Subcutaneous abdominal adipose tissue (tissue), 5 donors: Measurements from ENCODE around the gene NRP2.

Experiments
- H3K27ac ChIP-seq: one replicate; pipeline ENCODE4 v1.7.0; 2013; ENCODE audit warnings: low read depth, mild to moderate bottlenecking, inconsistent platforms, low read length, moderate library complexity
- H3K27me3 ChIP-seq, 5 donors: one replicate each; pipeline ENCODE4 v1.7.0; 2013; ENCODE audit warnings: low read length in 5 of 5, inconsistent platforms in 1 of 5; ENCODE audit not compliant: control insufficient read depth in 5 of 5, insufficient read depth in 4 of 5
- H3K36me3 ChIP-seq, 5 donors: one replicate each; pipeline ENCODE4 v1.7.0; 2013; ENCODE audit warnings: low read length in 5 of 5; ENCODE audit not compliant: control insufficient read depth in 5 of 5, insufficient read depth in 5 of 5
- H3K4me1 ChIP-seq, 5 donors: one replicate each; pipeline ENCODE4 v1.7.0; 2013; ENCODE audit warnings: low read length in 5 of 5, mild to moderate bottlenecking in 3 of 5, moderate library complexity in 1 of 5; ENCODE audit not compliant: control insufficient read depth in 5 of 5, insufficient read depth in 5 of 5
- H3K4me3 ChIP-seq, 5 donors: one replicate each; pipeline ENCODE4 v1.7.0; 2013; ENCODE audit warnings: low read length in 5 of 5, low read depth in 1 of 5
- H3K9ac ChIP-seq, 5 donors: one replicate each; pipeline ENCODE4 v1.7.0; 2013; ENCODE audit warnings: low read length in 5 of 5, mild to moderate bottlenecking in 4 of 5, moderate library complexity in 3 of 5
- H3K9me3 ChIP-seq, 5 donors: one replicate each; pipeline ENCODE4 v1.7.0; 2013; ENCODE audit warnings: low read length in 5 of 5; ENCODE audit not compliant: control insufficient read depth in 5 of 5
- donor health status: healthy.
- donor health status: healthy.
- donor health status: healthy.
- donor health status: healthy.
- donor health status: healthy.

Gene NRP2

GRCh38 chr2:205773989-205774388 is 91.7 kb downstream of the NRP2 start:
- no peak overlapping the region for H3K4me3 ChIP-seq
- H3K4me1 ChIP-seq, result no peaks in the 10 kb centered on the region
- H3K27ac ChIP-seq, result no peak overlapping the region

DNA sequence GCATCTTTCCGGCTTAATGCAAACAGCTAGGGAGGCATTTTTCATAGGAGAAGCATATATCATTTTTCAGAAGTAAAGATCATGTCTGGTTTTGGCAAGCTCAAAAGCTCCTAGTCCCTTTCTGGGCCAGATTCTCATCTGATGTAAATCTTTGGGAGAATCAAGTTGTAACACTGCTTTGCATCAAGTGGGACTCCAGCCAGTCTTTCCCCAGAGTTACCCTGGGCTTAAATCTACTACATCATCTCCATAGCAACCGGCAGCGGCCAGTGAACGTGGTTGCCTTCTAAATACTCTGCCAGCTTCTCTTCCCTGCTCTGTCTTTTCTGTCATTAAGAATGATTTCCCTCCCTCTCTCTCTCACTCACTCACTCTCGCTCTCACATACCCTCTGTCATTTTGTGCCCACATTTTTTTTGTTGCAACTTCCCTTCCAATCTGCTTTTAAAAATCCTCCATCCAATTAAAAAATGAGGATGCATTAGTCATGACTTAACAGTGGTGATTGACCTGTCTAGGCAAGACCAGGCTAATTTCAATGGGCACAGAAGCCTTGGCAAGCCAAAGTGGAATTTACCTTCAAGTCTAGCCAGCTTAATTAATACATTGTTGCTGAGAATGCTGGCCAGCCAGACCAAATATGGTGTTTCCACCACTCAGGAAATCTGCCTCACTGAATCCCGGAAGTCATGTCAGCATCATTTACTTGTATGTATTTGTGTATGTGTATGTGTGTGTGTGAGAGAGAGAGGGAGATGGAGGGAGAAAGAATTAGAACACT is 93.0 kb downstream of the NRP2 start:
- Histone ChIP-seq H3K27me3 (no peaks in the 10 kb centered on the region), H3K4me1 (no peaks in the 10 kb centered on the region), H3K9me3 (no peaks in the 10 kb centered on the region), H3K36me3 (peaks cover 5 to 42% (median 18%) of the 10 kb centered on the region in 5 donors), H3K4me3 (no peak overlapping the region), H3K27ac (no peak overlapping the region), H3K9ac (no peak overlapping the region)

More at GRCh38 chr2:205773989-205774388, 91.7 kb downstream of the NRP2 start:
- no peaks in the 10 kb centered on the region for H3K27me3 ChIP-seq
- H3K9me3 ChIP-seq, result no peaks in the 10 kb centered on the region
- peaks cover 5 to 53% (median 25%) of the 10 kb centered on the region in 5 donors for H3K36me3 ChIP-seq
- H3K9ac ChIP-seq, result no peak overlapping the region

DNA sequence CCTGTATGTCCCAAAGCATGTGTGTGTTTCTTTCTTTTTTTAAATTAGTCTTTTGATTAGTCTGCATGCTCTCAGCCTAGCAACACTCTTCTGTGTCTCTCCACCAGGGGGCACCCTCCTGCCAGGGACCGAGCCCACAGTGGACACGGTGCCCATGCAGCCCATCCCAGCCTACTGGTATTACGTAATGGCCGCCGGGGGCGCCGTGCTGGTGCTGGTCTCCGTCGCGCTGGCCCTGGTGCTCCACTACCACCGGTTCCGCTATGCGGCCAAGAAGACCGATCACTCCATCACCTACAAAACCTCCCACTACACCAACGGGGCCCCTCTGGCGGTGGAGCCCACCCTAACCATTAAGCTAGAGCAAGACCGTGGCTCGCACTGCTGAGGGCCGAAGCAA is 93.8 kb downstream of the NRP2 start:
- Histone ChIP-seq H3K4me1 (no peaks in the 10 kb centered on the region), H3K9ac (no peak overlapping the region), H3K27ac (no peak overlapping the region), H3K4me3 (no peak overlapping the region), H3K36me3 (peaks cover 5 to 33% (median 10%) of the 10 kb centered on the region in 5 donors), H3K27me3 (no peaks in the 10 kb centered on the region), H3K9me3 (no peaks in the 10 kb centered on the region)

GRCh38 chr2:205776720-205777119 is 94.4 kb downstream of the NRP2 start:
- H3K4me1 ChIP-seq, result no peaks in the 10 kb centered on the region
- H3K9ac ChIP-seq, result no peak overlapping the region
- H3K27ac ChIP-seq, result no peak overlapping the region
- H3K27me3 ChIP-seq, result no peaks in the 10 kb centered on the region
- H3K9me3 ChIP-seq, result no peaks in the 10 kb centered on the region
- no peak overlapping the region for H3K4me3 ChIP-seq
- peaks cover 0 to 28% (median 6%) of the 10 kb centered on the region in 5 donors for H3K36me3 ChIP-seq

DNA sequence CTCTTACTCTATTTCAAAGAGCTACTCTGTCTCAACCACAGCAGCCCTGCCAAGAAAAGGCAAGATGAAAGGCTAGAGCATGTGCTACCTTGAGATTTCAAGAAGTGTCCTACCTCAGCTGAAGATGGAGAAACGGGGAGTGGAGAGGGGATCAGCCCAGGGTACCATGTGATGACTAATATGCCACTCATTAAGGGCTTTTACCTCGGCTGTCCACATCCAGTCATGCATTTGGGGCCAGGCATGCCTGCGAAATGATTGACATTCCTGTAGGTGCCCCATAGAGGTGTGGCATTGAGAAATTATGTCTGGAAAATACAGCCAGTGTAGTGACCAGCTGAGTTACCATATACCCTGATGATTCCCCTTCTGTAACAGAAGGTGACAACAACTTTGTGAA is 96.1 kb downstream of the NRP2 start:
- Histone ChIP-seq H3K36me3 (peaks cover 0 to 26% (median 5%) of the 10 kb centered on the region in 5 donors), H3K9me3 (no peaks in the 10 kb centered on the region), H3K9ac (no peak overlapping the region), H3K27me3 (no peaks in the 10 kb centered on the region), H3K4me3 (no peak overlapping the region), H3K4me1 (no peaks in the 10 kb centered on the region), H3K27ac (no peak overlapping the region)

DNA sequence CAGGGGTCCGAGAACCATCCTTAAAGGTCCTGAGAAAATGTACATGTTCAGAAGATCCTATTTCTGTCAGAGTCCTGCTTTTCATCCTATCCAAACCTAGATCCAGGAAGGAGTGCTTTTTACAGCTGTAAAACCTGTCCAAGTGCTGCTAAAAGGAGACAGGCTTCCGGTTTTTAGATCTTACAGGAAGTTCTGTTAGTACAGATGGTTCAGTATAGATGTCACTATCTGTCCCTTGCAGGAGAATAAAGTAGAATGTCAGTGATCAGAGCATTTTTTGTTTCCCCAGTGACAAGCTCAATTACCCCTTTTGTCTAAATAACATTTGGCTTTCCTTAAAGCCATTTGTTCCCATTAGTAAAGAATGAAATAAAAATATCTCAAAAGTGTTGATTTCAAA is 98.3 kb downstream of the NRP2 start:
- Histone ChIP-seq H3K4me1 (no peaks in the 10 kb centered on the region), H3K9ac (no peak overlapping the region), H3K4me3 (no peak overlapping the region), H3K36me3 (peaks cover 0 to 24% (median 5%) of the 10 kb centered on the region in 5 donors), H3K9me3 (no peaks in the 10 kb centered on the region), H3K27ac (no peak overlapping the region), H3K27me3 (no peaks in the 10 kb centered on the region)

DNA sequence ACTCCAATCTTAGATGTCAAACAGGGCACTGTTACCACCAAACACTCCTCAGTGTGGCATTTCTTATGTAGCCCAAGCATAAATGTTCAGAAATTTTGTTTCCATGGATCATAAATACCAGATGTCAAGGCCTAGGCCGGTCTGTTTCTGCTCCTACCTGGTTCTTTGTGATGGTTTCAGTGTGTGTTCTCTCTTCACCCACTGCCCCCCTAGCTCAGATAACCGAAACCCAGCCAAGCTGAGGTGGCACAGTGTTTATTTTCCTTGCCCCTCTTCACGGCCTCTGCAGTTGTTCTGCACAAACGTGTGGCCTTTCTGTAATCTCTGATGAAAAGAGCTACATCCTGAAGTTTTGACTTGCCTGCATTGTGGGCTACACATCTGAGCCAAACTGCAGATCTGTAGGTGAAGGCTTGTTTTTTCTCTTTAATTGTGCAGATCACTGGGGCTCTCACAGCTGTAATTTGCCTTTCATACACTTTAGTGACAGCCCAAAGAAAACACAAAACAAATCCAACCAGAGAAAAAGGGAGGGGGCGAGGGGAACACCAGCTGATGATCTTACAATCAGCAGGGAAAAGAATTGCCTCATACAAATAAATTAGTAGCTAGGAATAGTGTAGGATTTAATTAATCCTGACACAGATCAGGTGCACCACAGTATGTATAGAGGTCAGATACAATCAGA is 99.1 kb downstream of the NRP2 start:
- Histone ChIP-seq H3K27ac (no peak overlapping the region), H3K27me3 (no peaks in the 10 kb centered on the region), H3K36me3 (peaks cover 0 to 22% (median 4%) of the 10 kb centered on the region in 5 donors), H3K9ac (no peak overlapping the region), H3K4me1 (no peaks in the 10 kb centered on the region), H3K9me3 (no peaks in the 10 kb centered on the region), H3K4me3 (no peak overlapping the region)

- H3K27me3 ChIP-seq, result no peaks in the 10 kb centered on the region
- no peaks in the 10 kb centered on the region for H3K9me3 ChIP-seq
- peaks cover 0 to 17% (median 3%) of the 10 kb centered on the region in 5 donors for H3K36me3 ChIP-seq
- H3K27ac ChIP-seq, result no peak overlapping the region
- H3K4me1 ChIP-seq, result peaks cover 0 to 3% (median 0%) of the 10 kb centered on the region in 5 donors
- H3K9ac ChIP-seq, result no peak overlapping the region
- no peak overlapping the region for H3K4me3 ChIP-seq
Observed at GRCh38 chr2:205782941-205783340, 100.6 kb downstream of the NRP2 start.

DNA sequence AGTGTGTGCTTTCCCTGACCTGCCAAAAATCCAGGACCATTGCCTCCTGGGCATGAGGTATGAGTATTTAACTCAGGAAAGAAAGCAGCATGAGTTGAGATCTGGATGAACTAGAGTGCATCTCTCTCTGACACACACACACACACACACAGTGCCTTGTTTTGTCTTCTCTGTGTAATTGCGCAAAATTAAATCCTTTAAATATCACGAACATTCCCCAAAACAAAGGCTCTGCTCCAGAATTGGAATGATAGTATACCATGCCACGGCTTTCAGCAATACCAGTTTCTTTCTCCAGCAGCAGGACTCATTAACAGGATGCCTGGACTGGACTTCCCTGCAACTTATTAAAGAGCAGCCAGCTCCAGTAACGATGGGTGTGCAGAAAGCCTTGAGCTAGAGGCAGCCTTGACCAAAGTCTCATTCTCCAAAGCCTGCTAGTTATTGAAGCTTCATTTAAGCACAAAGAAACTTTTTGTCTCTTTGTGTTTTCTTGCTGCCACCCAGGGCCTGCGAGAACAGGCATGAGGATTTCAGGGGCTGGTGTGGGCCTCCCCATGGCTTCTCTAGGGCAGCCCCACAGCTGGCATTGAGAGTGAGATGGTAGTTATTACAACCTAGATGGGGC is 101.7 kb downstream of the NRP2 start:
- H3K9ac ChIP-seq, result no peak overlapping the region
- no peaks in the 10 kb centered on the region for H3K27me3 ChIP-seq
- peaks cover 0 to 13% (median 0%) of the 10 kb centered on the region in 5 donors for H3K36me3 ChIP-seq
- no peak overlapping the region for H3K27ac ChIP-seq
- H3K4me3 ChIP-seq, result no peak overlapping the region
- no peaks in the 10 kb centered on the region for H3K9me3 ChIP-seq
- H3K4me1 ChIP-seq, result peaks cover 0 to 3% (median 0%) of the 10 kb centered on the region in 5 donors
